DOHH2 (cell line): ENCODE data around the gene ZDHHC19.
"Not testable (repeated sequence)": the region's sequence is repeated elsewhere in the genome, so short reads cannot be mapped to it uniquely, and the experiment has no call there.

Experiments used
- H3F3A ChIP-seq: fragments of 200-600 bp; sonication (generic), shearing (Covaris generic); 2 replicates; pipeline ENCODE4 v1.6.0; 2016; ENCODE audit warnings: antibody characterized with exemption, mild to moderate bottlenecking; ENCODE audit not compliant: control insufficient read depth, insufficient read depth
- H3K27ac ChIP-seq: fragments of 200-600 bp; sonication (generic); 2 replicates; pipeline ENCODE4 v1.5.1; 2014; ENCODE audit warnings: low read depth, mild to moderate bottlenecking, low read length, moderate library complexity
- H3K27me3 ChIP-seq: fragments of 200-600 bp; sonication (generic); 2 replicates; pipeline ENCODE4 v1.6.1; 2014; ENCODE audit warnings: mild to moderate bottlenecking, low read length, mixed read lengths; ENCODE audit not compliant: control insufficient read depth
- H3K36me3 ChIP-seq: fragments of 200-600 bp; sonication (generic); 2 replicates; pipeline ENCODE4 v1.6.1; 2014; ENCODE audit warnings: mild to moderate bottlenecking, low read length, moderate library complexity, mixed read lengths; ENCODE audit not compliant: control insufficient read depth
- H3K4me1 ChIP-seq: fragments of 200-600 bp; sonication (generic); 2 replicates; pipeline ENCODE4 v1.6.1; 2014; ENCODE audit warnings: mild to moderate bottlenecking, low read length, mixed read lengths; ENCODE audit not compliant: control insufficient read depth
- H3K4me2 ChIP-seq: fragments of 200-600 bp; sonication (generic); 2 replicates; pipeline ENCODE4 v1.6.0; 2014; ENCODE audit warnings: mild to moderate bottlenecking, low read length, moderate library complexity
- H3K4me3 ChIP-seq: fragments of 200-600 bp; sonication (generic); 2 replicates; pipeline ENCODE4 v1.5.1; 2014; ENCODE audit warnings: mild to moderate bottlenecking, low read length, mixed read lengths
- H3K79me2 ChIP-seq: fragments of 200-600 bp; sonication (generic); 2 replicates; pipeline ENCODE4 v1.6.1; 2014; ENCODE audit warnings: mild to moderate bottlenecking, low read length, mixed read lengths; ENCODE audit not compliant: control insufficient read depth
- H3K9me2 ChIP-seq: fragments of 200-600 bp; sonication (generic); replicated peaks from 2 replicates; pipeline ENCODE4 v1.6.1; 2014; ENCODE audit warnings: mild to moderate bottlenecking, low read length, mixed read lengths; ENCODE audit not compliant: control insufficient read depth
- H3K9me3 ChIP-seq: fragments of 200-600 bp; sonication (generic); 2 replicates; pipeline ENCODE4 v1.6.1; 2014; ENCODE audit warnings: antibody characterized with exemption, low read length, mixed read lengths; ENCODE audit not compliant: control insufficient read depth, insufficient read depth
- H4K20me1 ChIP-seq: fragments of 200-600 bp; sonication (generic); 2 replicates; pipeline ENCODE4 v1.6.0; 2014; ENCODE audit warnings: low read depth, mild to moderate bottlenecking, antibody characterized with exemption, low read length, moderate library complexity; ENCODE audit not compliant: control insufficient read depth, insufficient read depth
- EZH2phosphoT487 ChIP-seq: fragments of 200-600 bp; sonication (generic); IDR thresholded peaks from 2 replicates; pipeline ENCODE4 v1.6.1; 2017; ENCODE audit warnings: borderline replicate concordance, mild to moderate bottlenecking, antibody characterized with exemption, low read length, moderate library complexity, mixed read lengths
- TF ChIP-seq, protein P1 (sequence below): fragments of 200-600 bp; sonication (generic); IDR thresholded peaks from one replicate; pipeline ENCODE4 v1.5.1; 2014; ENCODE audit warnings: antibody characterized with exemption, mild to moderate bottlenecking, low read depth, low read length; ENCODE audit not compliant: poor library complexity, severe bottlenecking

ZDHHC19 gene

DNA sequence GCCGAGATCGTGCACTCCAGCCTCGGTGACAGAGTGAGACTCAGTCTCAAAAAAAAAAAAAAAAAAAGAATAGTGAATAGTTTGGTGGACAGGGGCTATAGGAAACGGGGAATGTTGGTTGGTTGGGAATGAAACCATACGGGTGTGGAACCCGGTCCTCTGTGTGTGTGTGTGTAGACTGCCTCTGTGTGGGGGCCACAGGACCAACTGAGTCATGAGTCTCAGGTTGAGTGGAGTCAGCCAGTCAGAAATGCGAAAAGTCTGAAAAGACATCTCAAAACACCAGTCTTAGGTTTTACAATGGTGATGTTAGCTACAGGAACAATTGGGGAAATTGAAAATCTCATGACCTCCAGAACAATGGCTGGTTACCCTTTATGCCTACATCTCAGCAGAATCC lies 44.5 kb downstream of the ZDHHC19 start:
- no peak for TF ChIP-seq EZH2phosphoT487
- TF ChIP-seq, protein P1, sequence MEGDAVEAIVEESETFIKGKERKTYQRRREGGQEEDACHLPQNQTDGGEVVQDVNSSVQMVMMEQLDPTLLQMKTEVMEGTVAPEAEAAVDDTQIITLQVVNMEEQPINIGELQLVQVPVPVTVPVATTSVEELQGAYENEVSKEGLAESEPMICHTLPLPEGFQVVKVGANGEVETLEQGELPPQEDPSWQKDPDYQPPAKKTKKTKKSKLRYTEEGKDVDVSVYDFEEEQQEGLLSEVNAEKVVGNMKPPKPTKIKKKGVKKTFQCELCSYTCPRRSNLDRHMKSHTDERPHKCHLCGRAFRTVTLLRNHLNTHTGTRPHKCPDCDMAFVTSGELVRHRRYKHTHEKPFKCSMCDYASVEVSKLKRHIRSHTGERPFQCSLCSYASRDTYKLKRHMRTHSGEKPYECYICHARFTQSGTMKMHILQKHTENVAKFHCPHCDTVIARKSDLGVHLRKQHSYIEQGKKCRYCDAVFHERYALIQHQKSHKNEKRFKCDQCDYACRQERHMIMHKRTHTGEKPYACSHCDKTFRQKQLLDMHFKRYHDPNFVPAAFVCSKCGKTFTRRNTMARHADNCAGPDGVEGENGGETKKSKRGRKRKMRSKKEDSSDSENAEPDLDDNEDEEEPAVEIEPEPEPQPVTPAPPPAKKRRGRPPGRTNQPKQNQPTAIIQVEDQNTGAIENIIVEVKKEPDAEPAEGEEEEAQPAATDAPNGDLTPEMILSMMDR, result no peak
- Histone ChIP-seq H3K36me3 (no peaks in the 10 kb centered on the region), H3K27ac (no peak overlapping the region), H3F3A (no peaks in the 10 kb centered on the region), H4K20me1 (no peaks in the 10 kb centered on the region), H3K9me3 (no peaks in the 10 kb centered on the region), H3K9me2 (no peaks in the 10 kb centered on the region), H3K4me3 (no peak overlapping the region), H3K79me2 (no peaks in the 10 kb centered on the region), H3K27me3 (no peaks in the 10 kb centered on the region), H3K4me2 (no peak overlapping the region), H3K4me1 (no peaks in the 10 kb centered on the region)

- Histone ChIP-seq H3K36me3 (no peaks in the 10 kb centered on the region), H3K79me2 (no peaks in the 10 kb centered on the region), H3F3A (no peaks in the 10 kb centered on the region), H3K9me2 (no peaks in the 10 kb centered on the region), H3K4me3 (no peak overlapping the region), H3K4me1 (no peaks in the 10 kb centered on the region), H3K4me2 (no peak overlapping the region), H3K27me3 (no peaks in the 10 kb centered on the region), H4K20me1 (no peaks in the 10 kb centered on the region), H3K27ac (no peak overlapping the region), H3K9me3 (no peaks in the 10 kb centered on the region)
- TF ChIP-seq, protein P1, result no peak
- no peak for TF ChIP-seq EZH2phosphoT487
These were observed 45.4 kb downstream of the ZDHHC19 start for GRCh38 chr3:196165850-196166249.

DNA sequence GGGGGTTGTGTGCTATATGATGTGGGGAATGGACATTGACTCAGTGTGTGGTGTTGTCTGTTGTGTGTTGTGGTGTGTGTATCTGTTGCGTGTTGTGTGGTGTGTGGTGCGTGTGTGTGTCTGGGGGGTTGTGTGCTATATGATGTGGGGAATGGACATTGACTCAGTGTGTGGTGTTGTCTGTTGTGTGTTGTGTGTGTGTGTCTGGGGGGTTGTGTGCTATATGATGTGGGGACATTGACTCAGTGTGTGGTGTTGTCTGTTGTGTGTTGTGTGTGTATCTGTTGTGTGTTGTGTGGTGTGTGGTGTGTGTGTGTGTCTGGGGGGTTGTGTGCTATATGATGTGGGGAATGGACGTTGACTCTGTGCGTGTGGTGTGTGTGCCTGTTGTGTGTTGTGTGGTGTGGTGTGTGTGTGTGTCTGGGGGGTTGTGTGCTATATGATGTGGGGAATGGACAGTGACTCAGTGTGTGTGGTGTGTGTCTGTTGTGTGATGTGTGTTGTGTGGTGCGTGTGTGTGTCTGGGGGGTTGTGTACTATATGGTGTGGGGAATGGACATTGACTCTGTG lies 46.1 kb downstream of the ZDHHC19 start:
- not testable (repeated sequence) for H3K36me3 ChIP-seq, H3K4me3 ChIP-seq, H3K4me2 ChIP-seq, H3K9me2 ChIP-seq, H3K27ac ChIP-seq, H3K4me1 ChIP-seq, H4K20me1 ChIP-seq, H3F3A ChIP-seq, H3K27me3 ChIP-seq, H3K9me3 ChIP-seq, H3K79me2 ChIP-seq

GRCh38 chr3:196164576-196164975 lies 46.6 kb downstream of the ZDHHC19 start:
- no peak overlapping the region for H3K4me3 ChIP-seq
- no peaks in the 10 kb centered on the region for H3K9me3 ChIP-seq
- H4K20me1 ChIP-seq, result no peaks in the 10 kb centered on the region
- no peak overlapping the region for H3K27ac ChIP-seq
- H3K4me2 ChIP-seq, result no peak overlapping the region
- no peaks in the 10 kb centered on the region for H3K79me2 ChIP-seq
- H3K36me3 ChIP-seq, result no peaks in the 10 kb centered on the region
- peaks cover 12% of the 10 kb centered on the region for H3K4me1 ChIP-seq
- H3F3A ChIP-seq, result no peaks in the 10 kb centered on the region
- no peaks in the 10 kb centered on the region for H3K27me3 ChIP-seq
- no peaks in the 10 kb centered on the region for H3K9me2 ChIP-seq
- TF ChIP-seq, protein P1, result no peak
- TF ChIP-seq EZH2phosphoT487, result no peak
